MCF 10A (cell line): ENCODE results near the gene SSX2IP. TPM values are rescaled to one million over a fixed set of nuclear protein-coding genes. Genes with fewer than 3 reads are reported as not detected.

Source experiments
- BruUV-seq: library from RNA; stranded (reverse); fragments of 400-500 nt; replicated peaks from 2 replicates; lab custom pipeline; 2021; lab: Mats Ljungman, UMichigan
- CTCF ChIA-PET: fragments of 300-600 bp; sonication (Branson Sonifier 250); formaldehyde crosslinking; extraction: SDS; loops from one replicate; lab custom pipeline; 2021; ENCODE audit warnings: antibody characterized with exemption, inconsistent platforms; lab: Yijun Ruan, JAX
- POLR2A ChIA-PET: fragments of 300-600, 350-650 bp; sonication (Branson Sonifier 250); formaldehyde crosslinking; extraction: SDS; loops from one replicate; lab custom pipeline; 2020; ENCODE audit warnings: antibody characterized with exemption, inconsistent platforms; lab: Yijun Ruan, JAX
- DNase-seq: peaks from one replicate; pipeline ENCODE4 v3.0.0-alpha.2; 2018; ENCODE audit not compliant: unreplicated experiment
- H3K27ac Mint-ChIP-seq: one replicate; pipeline ENCODE4 v1.8.0; 2022; ENCODE audit warnings: mild to moderate bottlenecking, low read depth, mixed read lengths; ENCODE audit not compliant: unreplicated experiment
- H3K27me3 Mint-ChIP-seq: one replicate; pipeline ENCODE4 v1.8.0; 2022; ENCODE audit warnings: mixed read lengths; ENCODE audit not compliant: insufficient read depth, unreplicated experiment
- H3K36me3 Mint-ChIP-seq: one replicate; pipeline ENCODE4 v1.8.0; 2022; ENCODE audit warnings: mild to moderate bottlenecking, moderate library complexity, mixed read lengths; ENCODE audit not compliant: insufficient read depth, unreplicated experiment
- H3K4me1 Mint-ChIP-seq: one replicate; pipeline ENCODE4 v1.8.0; 2022; ENCODE audit warnings: mixed read lengths; ENCODE audit not compliant: insufficient read depth, unreplicated experiment
- H3K4me3 Mint-ChIP-seq: one replicate; pipeline ENCODE4 v1.8.0; 2022; ENCODE audit warnings: mild to moderate bottlenecking, moderate library complexity, mixed read lengths; ENCODE audit not compliant: unreplicated experiment
- H3K9me3 Mint-ChIP-seq: one replicate; pipeline ENCODE4 v1.8.0; 2022; ENCODE audit warnings: mixed read lengths; ENCODE audit not compliant: unreplicated experiment
- intact Hi-C: fragments of 100-400 bp; cut with micrococcal nuclease; formaldehyde crosslinking; loops from 2 replicates; pipeline ENCODE4 v1.14.1; 2022
- total RNA-seq: library from RNA; stranded (reverse); gene quantifications from 2 replicates; pipeline ENCODE4 v1.2.3, GENCODE V29; 2022
- TF ChIP-seq, protein P1 (sequence below): fragments of 200-600 bp; IDR thresholded peaks from one replicate; pipeline ENCODE4 v1.8.0; 2022; ENCODE audit warnings: antibody characterized with exemption, mild to moderate bottlenecking; ENCODE audit not compliant: unreplicated experiment

Gene SSX2IP
- total RNA-seq, 1 experiment from 2014 or later = 19.4 TPM

DNA sequence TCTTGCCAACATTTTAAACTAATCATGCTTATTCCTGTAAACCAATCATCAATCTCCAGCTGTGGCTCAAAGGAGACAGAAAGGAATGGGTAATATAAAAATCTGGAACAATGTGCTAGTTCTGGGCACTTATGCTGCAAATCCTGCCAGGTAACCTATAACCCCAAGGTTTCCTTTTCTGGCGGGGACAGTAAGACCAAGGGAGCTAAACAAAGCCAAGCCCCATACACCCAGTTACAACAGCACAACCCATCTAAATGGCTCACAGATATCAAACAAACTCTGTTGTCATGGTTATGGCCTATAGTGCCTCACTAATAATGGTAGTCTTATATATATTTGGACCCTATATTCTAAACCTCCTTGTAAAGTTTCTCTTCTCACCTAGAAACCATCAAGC, 79.2 kb downstream of the SSX2IP start:
- Mint-ChIP-seq H3K36me3 (no peaks in the 10 kb centered on the region), H3K9me3 (peaks cover 26% of the 10 kb centered on the region), H3K27ac (no peak overlapping the region), H3K4me3 (no peak overlapping the region), H3K4me1 (no peaks in the 10 kb centered on the region), H3K27me3 (no peaks in the 10 kb centered on the region)
- ChIA-PET CTCF (interaction anchor here (0.6 to 1.3 kb wide), 3 partner anchors 9 to 677 kb away, joined by 3 to 5 read pairs (median 3); no protein-coding TSS in a partner anchor), POLR2A (interaction anchor here (2.0 kb wide), 1 partner anchor 107 kb away, joined by 4 read pairs; no protein-coding TSS in a partner anchor)
- intact Hi-C loops = no loop called here
- TF ChIP-seq, protein P1, sequence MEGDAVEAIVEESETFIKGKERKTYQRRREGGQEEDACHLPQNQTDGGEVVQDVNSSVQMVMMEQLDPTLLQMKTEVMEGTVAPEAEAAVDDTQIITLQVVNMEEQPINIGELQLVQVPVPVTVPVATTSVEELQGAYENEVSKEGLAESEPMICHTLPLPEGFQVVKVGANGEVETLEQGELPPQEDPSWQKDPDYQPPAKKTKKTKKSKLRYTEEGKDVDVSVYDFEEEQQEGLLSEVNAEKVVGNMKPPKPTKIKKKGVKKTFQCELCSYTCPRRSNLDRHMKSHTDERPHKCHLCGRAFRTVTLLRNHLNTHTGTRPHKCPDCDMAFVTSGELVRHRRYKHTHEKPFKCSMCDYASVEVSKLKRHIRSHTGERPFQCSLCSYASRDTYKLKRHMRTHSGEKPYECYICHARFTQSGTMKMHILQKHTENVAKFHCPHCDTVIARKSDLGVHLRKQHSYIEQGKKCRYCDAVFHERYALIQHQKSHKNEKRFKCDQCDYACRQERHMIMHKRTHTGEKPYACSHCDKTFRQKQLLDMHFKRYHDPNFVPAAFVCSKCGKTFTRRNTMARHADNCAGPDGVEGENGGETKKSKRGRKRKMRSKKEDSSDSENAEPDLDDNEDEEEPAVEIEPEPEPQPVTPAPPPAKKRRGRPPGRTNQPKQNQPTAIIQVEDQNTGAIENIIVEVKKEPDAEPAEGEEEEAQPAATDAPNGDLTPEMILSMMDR = no peak
- no TSS peak for BruUV-seq
- no peak for DNase-seq

DNA sequence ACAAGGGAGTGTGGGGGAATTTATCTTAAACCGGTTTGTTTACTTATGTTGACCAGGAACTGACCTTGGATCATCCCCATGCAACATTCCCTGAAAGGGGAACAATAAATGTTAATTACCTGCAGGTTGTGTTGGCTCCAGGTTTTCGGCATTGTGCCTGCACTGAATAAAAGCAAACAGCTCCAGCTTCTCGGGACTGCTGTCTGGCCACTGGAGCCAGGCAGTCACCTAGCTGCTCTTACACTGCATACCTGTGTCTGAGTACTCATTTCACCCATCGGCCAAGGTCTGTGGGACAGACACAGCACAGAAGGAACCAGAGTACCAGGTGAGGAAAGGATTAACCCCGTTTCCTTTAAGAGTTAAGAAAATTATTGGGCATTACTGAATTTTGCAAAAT, 83.3 kb downstream of the SSX2IP start:
- intact Hi-C loops = no loop called here
- BruUV-seq = no TSS peak
- Mint-ChIP-seq H3K4me3 (no peak overlapping the region), H3K36me3 (no peaks in the 10 kb centered on the region), H3K27me3 (no peaks in the 10 kb centered on the region), H3K4me1 (peaks cover 17% of the 10 kb centered on the region), H3K27ac (no peak overlapping the region), H3K9me3 (peaks cover 14% of the 10 kb centered on the region)
- ChIA-PET CTCF (interaction anchor here (0.5 to 4.5 kb wide), 8 partner anchors 13 to 600 kb away, joined by 3 to 22 read pairs (median 4); no protein-coding TSS in a partner anchor), POLR2A (interaction anchor here (1.1 to 2.1 kb wide), 3 partner anchors 14 to 101 kb away, joined by 3 to 6 read pairs (median 4); partner anchors contain the start of genes GNG5 and SPATA1)
- DNase-seq = no peak
- TF ChIP-seq, protein P1 = no peak

DNA sequence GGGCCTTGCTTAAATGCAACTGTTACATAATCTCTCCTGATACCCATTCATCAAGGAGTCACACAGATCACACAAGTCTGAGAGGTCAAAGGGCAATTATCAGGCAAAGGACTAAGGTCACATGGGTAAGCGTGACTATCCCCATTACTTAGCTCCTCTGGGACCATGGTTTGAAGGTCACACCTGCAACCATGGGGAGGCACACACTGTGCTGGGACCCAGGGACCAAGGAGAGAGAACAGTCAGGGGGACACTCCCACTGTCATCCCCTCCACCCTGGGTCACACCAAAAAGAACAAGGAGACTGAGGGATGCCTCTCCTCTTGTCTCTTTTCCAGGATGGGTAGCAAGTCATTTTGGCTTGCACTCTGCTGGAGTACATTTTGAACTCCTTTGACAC, 85.1 kb downstream of the SSX2IP start:
- POLR2A ChIA-PET = interaction anchor here (0.8 to 3.4 kb wide), 5 partner anchors 14 to 163 kb away, joined by 3 to 61 read pairs (median 12); partner anchors contain the start of genes CTBS, GNG5 and SPATA1
- Mint-ChIP-seq H3K36me3 (no peaks in the 10 kb centered on the region), H3K4me1 (peaks cover 17% of the 10 kb centered on the region), H3K9me3 (peaks cover 14% of the 10 kb centered on the region), H3K27me3 (no peaks in the 10 kb centered on the region), H3K4me3 (no peak overlapping the region), H3K27ac (no peak overlapping the region)
- TF ChIP-seq, protein P1 = no peak
- CTCF ChIA-PET = interaction anchor here (0.6 to 4.5 kb wide), 13 partner anchors 10 to 464 kb away, joined by 3 to 22 read pairs (median 4); partner anchors contain the start of gene CTBS
- no peak for DNase-seq
- intact Hi-C loops = no loop called here
- no TSS peak for BruUV-seq

DNA sequence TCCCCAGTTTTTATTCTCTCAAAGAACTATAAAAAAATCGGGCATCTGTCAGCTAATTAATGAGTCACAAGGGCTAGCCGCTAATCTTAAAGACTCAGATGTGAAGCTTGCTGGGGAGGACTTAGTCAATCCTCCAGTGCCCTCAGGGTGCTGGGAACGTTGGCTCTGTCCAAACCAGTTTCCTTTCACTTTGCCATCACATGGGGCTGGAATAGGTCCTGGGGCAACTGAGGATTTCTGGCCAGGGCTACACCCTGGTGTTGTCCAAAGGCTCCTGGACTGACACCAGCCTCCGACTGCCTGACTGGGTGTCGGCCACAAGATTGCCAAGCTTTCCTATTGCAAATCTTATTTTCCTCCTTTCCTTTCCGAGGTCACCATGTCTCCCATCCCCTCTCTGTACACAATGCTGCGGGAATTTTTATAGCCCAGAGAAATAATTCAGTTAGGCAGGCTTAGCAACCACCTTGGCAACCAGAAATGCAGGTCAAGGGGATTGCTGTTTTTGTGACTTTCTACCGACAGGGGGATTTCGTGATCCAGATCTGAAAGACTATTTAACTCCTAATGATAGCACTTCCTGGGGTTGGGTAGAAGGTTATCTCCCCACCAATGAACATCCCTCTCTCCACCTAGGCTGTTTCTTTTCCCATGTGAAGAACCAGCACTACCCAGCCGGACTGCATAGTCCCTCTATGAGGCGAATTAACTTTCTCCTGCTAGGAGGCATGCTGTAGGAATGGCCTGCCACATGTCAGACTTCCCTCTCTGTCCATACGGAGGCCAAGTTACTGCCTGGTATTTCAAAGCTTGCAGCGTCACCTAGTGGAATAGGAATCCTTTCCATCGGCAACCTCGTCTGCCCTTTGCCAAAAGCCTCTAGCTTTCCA, 86.1 kb downstream of the SSX2IP start:
- H3K9me3 Mint-ChIP-seq = peaks cover 14% of the 10 kb centered on the region
- TF ChIP-seq, protein P1 = peak; percentile 11
- peaks cover 26% of the 10 kb centered on the region for H3K4me1 Mint-ChIP-seq
- H3K36me3 Mint-ChIP-seq = no peaks in the 10 kb centered on the region
- H3K27ac Mint-ChIP-seq = peak overlapping the region; percentile 76
- DNase-seq = peak; percentile 96
- CTCF ChIA-PET = interaction anchor here (0.6 to 4.5 kb wide), 18 partner anchors 9 to 463 kb away, joined by 3 to 22 read pairs (median 4); partner anchors contain the start of gene CTBS
- POLR2A ChIA-PET = interaction anchor here (0.6 to 3.4 kb wide), 13 partner anchors 15 to 189 kb away, joined by 3 to 61 read pairs (median 3); partner anchors contain the start of genes CTBS, GNG5 and SPATA1
- BruUV-seq = no TSS peak
- H3K27me3 Mint-ChIP-seq = no peaks in the 10 kb centered on the region
- peak overlapping the region; percentile 73 for H3K4me3 Mint-ChIP-seq
- intact Hi-C loops = loop anchor here (1.0 kb wide), 1 partner anchor 98 kb away; the partner anchor contains the start of genes GNG5 and SPATA1
